OCI-LY1 (cell line): ENCODE results near the gene LPCAT1.

Experiments used
- H2AFZ ChIP-seq: fragments of 200-600 bp; sonication (generic), shearing (Covaris generic); 2 replicates; pipeline ENCODE4 v1.6.0; 2014; ENCODE audit warnings: antibody characterized with exemption, mild to moderate bottlenecking, low read length
- H3F3A ChIP-seq: fragments of 200-600 bp; sonication (generic), shearing (Covaris generic); 2 replicates; pipeline ENCODE4 v1.6.0; 2014; ENCODE audit warnings: mild to moderate bottlenecking, antibody characterized with exemption, low read length, moderate library complexity; ENCODE audit not compliant: insufficient read depth
- H3K27ac ChIP-seq: fragments of 200-600 bp; sonication (generic); 2 replicates; pipeline ENCODE4 v1.5.1; 2014; ENCODE audit warnings: low read length, mixed run types, mild to moderate bottlenecking, low read depth; ENCODE audit not compliant: poor library complexity, severe bottlenecking
- H3K27me3 ChIP-seq: fragments of 200-600 bp; sonication (generic); 2 replicates; pipeline ENCODE4 v1.6.0; 2014; ENCODE audit warnings: antibody characterized with exemption, mild to moderate bottlenecking, low read length, moderate library complexity; ENCODE audit not compliant: insufficient read depth
- H3K36me3 ChIP-seq: fragments of 200-600 bp; sonication (generic); 2 replicates; pipeline ENCODE4 v1.6.1; 2014; ENCODE audit warnings: mild to moderate bottlenecking, antibody characterized with exemption, low read length, moderate library complexity, mixed read lengths; ENCODE audit not compliant: insufficient read depth
- H3K4me1 ChIP-seq: fragments of 200-600 bp; sonication (generic); 2 replicates; pipeline ENCODE4 v1.5.1; 2014; ENCODE audit warnings: mild to moderate bottlenecking, low read length, moderate library complexity; ENCODE audit not compliant: insufficient read depth, severe bottlenecking
- H3K4me2 ChIP-seq: fragments of 200-600 bp; sonication (generic), shearing (Covaris generic); 2 replicates; pipeline ENCODE4 v1.6.1; 2014; ENCODE audit warnings: low read length
- H3K4me3 ChIP-seq: fragments of 200-600 bp; sonication (generic); 2 replicates; pipeline ENCODE4 v1.5.1; 2014; ENCODE audit warnings: low read length, low read depth, mild to moderate bottlenecking, mixed read lengths; ENCODE audit not compliant: poor library complexity, severe bottlenecking
- H3K79me2 ChIP-seq: fragments of 200-600 bp; shearing (Covaris generic); 2 replicates; pipeline ENCODE4 v1.6.1; 2016; ENCODE audit warnings: mixed run types, low read length, mixed read lengths; ENCODE audit not compliant: insufficient read depth
- H3K9ac ChIP-seq: fragments of 200-600 bp; sonication (generic), shearing (Covaris generic); 2 replicates; pipeline ENCODE4 v1.6.1; 2014; ENCODE audit warnings: mild to moderate bottlenecking, low read length, mixed read lengths
- H3K9me2 ChIP-seq: fragments of 200-600 bp; sonication (generic), shearing (Covaris generic); 2 replicates; pipeline ENCODE4 v1.6.1; 2014; ENCODE audit warnings: low read depth, mild to moderate bottlenecking, low read length, mixed read lengths
- H3K9me3 ChIP-seq: fragments of 200-600 bp; shearing (Covaris generic); 2 replicates; pipeline ENCODE4 v1.6.1; 2014; ENCODE audit warnings: low read length, mixed read lengths
- H4K20me1 ChIP-seq: fragments of 200-600 bp; sonication (generic), shearing (Covaris generic); 2 replicates; pipeline ENCODE4 v1.6.0; 2016; ENCODE audit warnings: mild to moderate bottlenecking, low read length; ENCODE audit not compliant: insufficient read depth
- EZH2 ChIP-seq: fragments of 200-600 bp; sonication (generic), shearing (Covaris generic); IDR thresholded peaks from 2 replicates; pipeline ENCODE4 v1.8.0; 2017; ENCODE audit warnings: borderline replicate concordance, mixed run types, mild to moderate bottlenecking, antibody characterized with exemption, low read length, moderate library complexity, mixed read lengths
- TF ChIP-seq, protein P1 (sequence below): fragments of 200-600 bp; sonication (generic), shearing (Covaris generic); IDR thresholded peaks from 2 replicates; pipeline ENCODE4 v1.5.1; 2017; ENCODE audit warnings: mild to moderate bottlenecking, antibody characterized with exemption, low read length, moderate library complexity, mixed read lengths

Gene LPCAT1

DNA sequence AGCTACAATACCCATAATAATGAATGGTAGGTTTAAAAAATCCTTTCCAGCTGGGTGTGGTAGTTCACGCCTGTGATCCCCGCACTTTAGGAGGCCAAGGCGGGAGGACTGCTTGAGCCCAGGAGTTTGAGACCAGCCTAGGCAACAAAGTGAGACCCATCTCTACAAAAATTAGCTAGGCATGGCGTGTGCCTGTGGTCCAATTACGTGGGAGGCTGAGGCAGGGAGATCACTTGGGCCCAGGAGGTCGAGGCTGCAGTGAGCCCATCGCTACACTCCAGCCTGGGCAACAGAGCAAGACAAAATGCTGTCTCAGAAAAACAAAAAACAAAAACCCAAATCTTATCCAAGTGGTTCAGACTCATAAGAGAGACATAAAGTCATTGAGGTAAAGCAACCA lies 44.7 kb downstream of the LPCAT1 start:
- Histone ChIP-seq H3K79me2 (no peaks in the 10 kb centered on the region), H3K27ac (no peak overlapping the region), H3K9me3 (no peaks in the 10 kb centered on the region), H3K27me3 (no peaks in the 10 kb centered on the region), H2AFZ (no peak overlapping the region), H3K9ac (no peak overlapping the region), H3K4me1 (peaks cover 11% of the 10 kb centered on the region), H3K4me2 (no peak overlapping the region), H3K9me2 (no peaks in the 10 kb centered on the region), H4K20me1 (no peaks in the 10 kb centered on the region), H3F3A (no peaks in the 10 kb centered on the region), H3K36me3 (peaks cover 19% of the 10 kb centered on the region), H3K4me3 (no peak overlapping the region)
- TF ChIP-seq, protein P1, sequence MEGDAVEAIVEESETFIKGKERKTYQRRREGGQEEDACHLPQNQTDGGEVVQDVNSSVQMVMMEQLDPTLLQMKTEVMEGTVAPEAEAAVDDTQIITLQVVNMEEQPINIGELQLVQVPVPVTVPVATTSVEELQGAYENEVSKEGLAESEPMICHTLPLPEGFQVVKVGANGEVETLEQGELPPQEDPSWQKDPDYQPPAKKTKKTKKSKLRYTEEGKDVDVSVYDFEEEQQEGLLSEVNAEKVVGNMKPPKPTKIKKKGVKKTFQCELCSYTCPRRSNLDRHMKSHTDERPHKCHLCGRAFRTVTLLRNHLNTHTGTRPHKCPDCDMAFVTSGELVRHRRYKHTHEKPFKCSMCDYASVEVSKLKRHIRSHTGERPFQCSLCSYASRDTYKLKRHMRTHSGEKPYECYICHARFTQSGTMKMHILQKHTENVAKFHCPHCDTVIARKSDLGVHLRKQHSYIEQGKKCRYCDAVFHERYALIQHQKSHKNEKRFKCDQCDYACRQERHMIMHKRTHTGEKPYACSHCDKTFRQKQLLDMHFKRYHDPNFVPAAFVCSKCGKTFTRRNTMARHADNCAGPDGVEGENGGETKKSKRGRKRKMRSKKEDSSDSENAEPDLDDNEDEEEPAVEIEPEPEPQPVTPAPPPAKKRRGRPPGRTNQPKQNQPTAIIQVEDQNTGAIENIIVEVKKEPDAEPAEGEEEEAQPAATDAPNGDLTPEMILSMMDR = no peak
- no peak for TF ChIP-seq EZH2

GRCh38 chr5:1478271-1479035 lies 45.3 kb downstream of the LPCAT1 start:
- no peak overlapping the region for H3K27ac ChIP-seq
- H3K27me3 ChIP-seq = no peaks in the 10 kb centered on the region
- peaks cover 11% of the 10 kb centered on the region for H3K4me1 ChIP-seq
- H3F3A ChIP-seq = no peaks in the 10 kb centered on the region
- no peak overlapping the region for H3K9ac ChIP-seq
- H3K4me3 ChIP-seq = no peak overlapping the region
- no peaks in the 10 kb centered on the region for H3K9me2 ChIP-seq
- H3K36me3 ChIP-seq = peaks cover 19% of the 10 kb centered on the region
- no peaks in the 10 kb centered on the region for H3K79me2 ChIP-seq
- H3K9me3 ChIP-seq = no peaks in the 10 kb centered on the region
- no peaks in the 10 kb centered on the region for H4K20me1 ChIP-seq
- TF ChIP-seq, protein P1 = no peak
- no peak for TF ChIP-seq EZH2
- no peak overlapping the region for H3K4me2 ChIP-seq
- no peak overlapping the region for H2AFZ ChIP-seq

DNA sequence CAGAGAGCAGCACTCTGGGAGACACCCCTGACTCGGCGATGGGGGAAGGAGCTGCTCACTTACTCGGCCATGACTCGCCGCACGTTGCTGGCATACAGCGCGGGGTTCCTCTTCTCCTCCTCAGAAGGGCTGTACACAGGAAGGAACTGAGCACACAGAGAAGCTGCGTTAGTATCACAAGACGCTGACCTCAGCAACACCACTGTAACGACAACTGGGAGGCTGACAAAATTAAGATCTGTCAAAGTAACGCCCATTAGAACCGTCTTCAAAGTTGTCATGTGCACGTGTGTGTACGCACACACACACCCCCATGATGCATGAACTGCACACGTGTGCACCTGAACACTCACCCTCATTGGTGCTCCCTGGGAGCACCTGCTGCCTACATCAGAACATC lies 46.4 kb downstream of the LPCAT1 start:
- Histone ChIP-seq H2AFZ (no peak overlapping the region), H3K4me2 (no peak overlapping the region), H3K9ac (no peak overlapping the region), H3F3A (no peaks in the 10 kb centered on the region), H3K79me2 (no peaks in the 10 kb centered on the region), H3K27ac (no peak overlapping the region), H3K9me2 (no peaks in the 10 kb centered on the region), H3K4me1 (peaks cover 11% of the 10 kb centered on the region), H3K36me3 (peaks cover 19% of the 10 kb centered on the region), H3K4me3 (no peak overlapping the region), H4K20me1 (no peaks in the 10 kb centered on the region), H3K27me3 (no peaks in the 10 kb centered on the region), H3K9me3 (no peaks in the 10 kb centered on the region)
- TF ChIP-seq, protein P1 = no peak
- TF ChIP-seq EZH2 = no peak
